AG10803 (cell line): Measurements from ENCODE around the gene NUP93.
A peak's percentile ranks its signal among the peaks of the same experiment; 100 is the strongest.
"Not testable (repeated sequence)": the region's sequence is repeated elsewhere in the genome, so short reads cannot be mapped to it uniquely, and the experiment has no call there.

Experiments used
- DNase-seq: peaks from one replicate; pipeline ENCODE4 v3.0.0; 2010; ENCODE audit warnings: low read depth
- H3K4me3 ChIP-seq: 2 replicates; pipeline ENCODE4 v1.5.1; 2011; ENCODE audit warnings: mild to moderate bottlenecking, low read length, control low read depth
- TF ChIP-seq, protein P1 (sequence below): conservative IDR thresholded peaks from 2 replicates; pipeline ENCODE4 v1.5.1; 2011; ENCODE audit warnings: mild to moderate bottlenecking, low read length, control low read depth, inconsistent platforms

Gene NUP93

DNA sequence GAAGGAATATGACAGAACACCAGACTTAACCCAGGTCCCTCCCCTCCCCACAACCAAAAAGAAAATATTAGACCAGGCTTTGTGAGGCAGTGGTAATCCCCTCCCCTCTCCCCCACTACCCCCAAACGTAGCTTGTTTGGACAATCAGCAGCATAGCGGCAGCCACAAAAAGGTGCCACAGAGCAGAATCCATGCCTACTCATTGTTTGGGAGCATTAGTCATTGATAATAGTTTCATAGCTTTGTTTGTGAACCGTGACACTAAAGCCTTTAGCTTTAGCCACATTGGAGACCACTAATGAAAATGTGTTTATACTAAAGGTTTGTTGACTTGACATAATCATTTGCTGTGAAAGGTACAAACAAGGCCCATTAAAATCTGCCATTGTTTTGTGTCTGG lies 65.1 kb downstream of the NUP93 start:
- H3K4me3 ChIP-seq = no peak overlapping the region
- DNase-seq = no peak
- TF ChIP-seq, protein P1, sequence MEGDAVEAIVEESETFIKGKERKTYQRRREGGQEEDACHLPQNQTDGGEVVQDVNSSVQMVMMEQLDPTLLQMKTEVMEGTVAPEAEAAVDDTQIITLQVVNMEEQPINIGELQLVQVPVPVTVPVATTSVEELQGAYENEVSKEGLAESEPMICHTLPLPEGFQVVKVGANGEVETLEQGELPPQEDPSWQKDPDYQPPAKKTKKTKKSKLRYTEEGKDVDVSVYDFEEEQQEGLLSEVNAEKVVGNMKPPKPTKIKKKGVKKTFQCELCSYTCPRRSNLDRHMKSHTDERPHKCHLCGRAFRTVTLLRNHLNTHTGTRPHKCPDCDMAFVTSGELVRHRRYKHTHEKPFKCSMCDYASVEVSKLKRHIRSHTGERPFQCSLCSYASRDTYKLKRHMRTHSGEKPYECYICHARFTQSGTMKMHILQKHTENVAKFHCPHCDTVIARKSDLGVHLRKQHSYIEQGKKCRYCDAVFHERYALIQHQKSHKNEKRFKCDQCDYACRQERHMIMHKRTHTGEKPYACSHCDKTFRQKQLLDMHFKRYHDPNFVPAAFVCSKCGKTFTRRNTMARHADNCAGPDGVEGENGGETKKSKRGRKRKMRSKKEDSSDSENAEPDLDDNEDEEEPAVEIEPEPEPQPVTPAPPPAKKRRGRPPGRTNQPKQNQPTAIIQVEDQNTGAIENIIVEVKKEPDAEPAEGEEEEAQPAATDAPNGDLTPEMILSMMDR = no peak

DNA sequence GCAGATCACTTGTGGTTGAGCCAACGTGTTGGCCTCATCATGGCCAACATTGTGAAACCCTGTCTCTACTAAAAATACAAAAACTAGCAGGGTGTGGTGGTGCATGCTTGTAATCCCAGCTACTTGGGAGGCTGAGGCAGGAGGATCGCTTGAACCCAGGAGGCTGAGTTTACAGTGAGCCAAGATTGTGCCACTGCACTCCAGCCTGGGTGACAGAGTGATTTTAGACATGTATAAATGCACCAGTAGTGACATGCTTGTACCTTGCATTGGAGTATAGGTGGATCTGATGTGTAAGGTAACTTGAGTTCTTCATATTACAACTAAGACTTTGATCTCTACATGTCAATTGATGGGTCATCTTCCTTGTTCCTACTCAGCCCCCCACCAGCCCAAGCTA lies 67.1 kb downstream of the NUP93 start:
- not testable (repeated sequence) for H3K4me3 ChIP-seq, DNase-seq

DNA sequence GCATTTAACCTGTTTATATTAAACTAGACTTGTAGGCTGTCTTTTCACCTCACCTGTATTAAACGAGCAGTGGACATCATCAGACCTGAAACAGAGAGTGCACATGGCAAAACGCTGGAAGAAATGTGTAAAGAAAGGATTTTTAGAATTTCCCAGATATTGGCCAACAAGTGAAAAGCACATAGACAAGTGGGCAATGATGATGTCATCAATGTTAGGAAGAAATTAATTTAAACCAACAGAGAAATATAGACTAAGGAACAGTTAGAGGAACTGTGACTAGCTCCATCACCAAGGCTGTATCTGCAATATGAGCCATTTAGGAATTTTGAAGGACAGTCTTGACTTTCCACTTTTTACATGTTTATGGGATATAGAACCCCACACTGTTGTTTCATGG lies 67.9 kb downstream of the NUP93 start:
- TF ChIP-seq, protein P1 = no peak
- no peak overlapping the region for H3K4me3 ChIP-seq
- DNase-seq = no peak

DNA sequence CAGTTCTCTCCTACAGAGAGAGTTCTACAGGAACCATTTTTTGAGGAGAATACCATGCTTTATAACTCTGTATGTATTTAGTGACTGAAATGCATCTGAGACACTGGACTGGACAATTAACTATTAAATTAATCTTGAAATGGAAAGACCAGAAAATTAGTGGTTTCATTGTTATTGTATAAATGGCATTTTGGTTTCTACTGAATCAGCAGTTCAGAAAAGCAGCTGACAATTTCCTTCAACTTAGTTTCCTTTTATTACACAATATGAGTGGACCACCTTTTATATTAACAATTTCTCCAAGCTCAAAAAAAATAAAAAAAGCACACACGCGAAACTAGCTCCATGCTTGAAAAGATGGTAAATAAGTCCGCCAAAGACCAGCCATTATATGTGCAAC lies 69.0 kb downstream of the NUP93 start:
- H3K4me3 ChIP-seq = no peak overlapping the region
- TF ChIP-seq, protein P1 = no peak
- DNase-seq = no peak

DNA sequence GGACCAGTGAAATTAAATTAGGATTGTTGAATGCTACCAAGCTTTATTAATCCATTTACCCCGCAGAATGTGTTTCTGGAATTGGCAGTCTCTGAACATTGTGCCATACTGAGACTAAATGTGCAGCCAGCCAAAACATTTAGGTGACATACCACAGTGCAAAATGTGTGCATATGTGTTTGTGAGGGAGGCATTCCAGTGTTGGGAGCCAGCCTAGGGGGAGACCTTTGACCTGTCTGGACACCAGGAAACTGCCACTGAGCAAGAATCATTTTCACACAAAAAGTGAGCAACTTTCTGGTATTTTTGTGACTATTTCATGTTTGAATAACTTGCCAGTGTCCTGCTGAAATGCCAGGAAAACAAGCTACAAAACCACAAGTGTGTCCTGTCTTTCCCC lies 70.4 kb downstream of the NUP93 start:
- DNase-seq = peak; percentile 73
- TF ChIP-seq, protein P1 = no peak

DNA sequence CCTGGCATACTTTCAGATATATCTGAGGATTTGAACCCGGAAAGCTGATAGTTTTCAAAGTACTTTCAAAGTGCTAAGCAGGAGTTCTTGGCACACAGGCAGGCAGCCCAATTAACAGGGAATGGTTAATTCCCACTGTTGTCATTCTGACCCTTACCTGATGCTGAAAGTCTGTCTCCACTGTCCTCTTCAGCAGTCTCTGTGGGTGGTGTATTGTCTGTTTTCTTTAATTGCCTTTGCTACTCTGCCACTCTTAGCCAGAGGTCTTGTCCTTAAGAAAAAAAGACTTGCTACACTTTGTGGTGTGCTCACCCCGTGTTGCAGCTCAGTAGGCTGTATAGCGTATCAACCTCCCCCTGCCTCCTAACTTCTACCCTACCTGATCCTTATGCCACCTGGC lies 71.8 kb downstream of the NUP93 start:
- TF ChIP-seq, protein P1 = no peak
- H3K4me3 ChIP-seq = no peak overlapping the region
- no peak for DNase-seq

More for the DNA sequence above, 70.4 kb downstream of the NUP93 start:
- no peak overlapping the region for H3K4me3 ChIP-seq

DNA sequence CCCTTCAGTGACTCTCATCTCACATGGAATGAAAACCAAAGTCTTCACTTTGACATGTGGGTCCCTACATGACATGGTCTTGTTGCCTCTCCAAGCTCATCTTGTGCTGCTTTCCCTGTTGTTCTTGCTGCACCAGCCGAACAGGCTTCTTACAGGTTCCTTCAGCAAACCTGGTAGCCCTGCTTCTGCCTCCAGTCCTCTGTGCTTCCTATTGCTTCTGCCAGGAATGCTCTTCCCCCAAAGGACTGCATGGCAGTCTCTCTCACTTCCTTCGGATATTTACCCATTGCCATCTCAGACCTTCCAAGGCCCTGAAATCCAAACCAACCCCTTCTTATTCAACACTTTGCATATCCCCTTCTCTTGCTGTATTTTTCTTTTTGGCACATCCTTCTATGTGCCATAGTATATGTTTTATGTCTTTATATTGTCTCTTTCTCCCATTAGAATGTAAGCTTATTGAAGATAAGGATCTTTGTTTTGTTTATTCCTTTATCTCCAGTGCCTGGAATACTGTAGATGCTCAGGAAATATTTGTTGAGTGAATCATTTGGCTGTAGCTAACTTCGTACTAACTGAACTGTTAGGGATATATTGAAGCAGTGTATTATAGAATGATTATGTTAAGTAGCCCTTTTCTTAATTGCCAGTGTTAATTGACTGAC lies 77.2 kb downstream of the NUP93 start:
- TF ChIP-seq, protein P1 = no peak
- no peak overlapping the region for H3K4me3 ChIP-seq
- DNase-seq = peak; percentile 44

DNA sequence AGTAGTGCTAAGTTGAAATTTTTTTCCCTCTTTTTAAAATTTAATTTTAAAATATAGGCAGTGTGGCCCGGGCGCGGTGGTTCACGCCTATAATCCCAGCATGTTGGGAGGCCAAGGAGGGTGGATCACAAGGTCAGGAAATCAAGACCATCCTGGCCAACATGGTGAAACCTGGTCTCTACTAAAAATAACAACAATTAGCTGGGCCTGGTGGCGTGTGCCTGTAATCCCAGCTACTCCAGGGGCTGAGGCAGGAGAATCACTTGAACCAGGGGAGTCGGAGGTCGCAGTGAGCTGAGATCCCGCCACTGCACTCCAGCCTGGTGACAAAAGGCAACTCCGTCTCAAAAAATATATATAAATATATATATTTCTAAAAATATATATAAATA lies 77.7 kb downstream of the NUP93 start:
- H3K4me3 ChIP-seq, DNase-seq: not testable (repeated sequence)
